Activated CD8-positive, alpha-beta memory T cell treated with anti-CD3 and anti-CD28 coated beads, Interleukin-2, amount 50 U/mL, for 48 hours (primary cell): ENCODE measurements around the gene PCGF6.
A peak's percentile ranks its signal among the peaks of the same experiment; 100 is the strongest.
"Not testable (repeated sequence)": the region's sequence is repeated elsewhere in the genome, so short reads cannot be mapped to it uniquely, and the experiment has no call there.

Source experiments
- DNase-seq: peaks from one replicate; pipeline ENCODE4 v3.0.0-alpha.2; 2020

Gene PCGF6

DNA sequence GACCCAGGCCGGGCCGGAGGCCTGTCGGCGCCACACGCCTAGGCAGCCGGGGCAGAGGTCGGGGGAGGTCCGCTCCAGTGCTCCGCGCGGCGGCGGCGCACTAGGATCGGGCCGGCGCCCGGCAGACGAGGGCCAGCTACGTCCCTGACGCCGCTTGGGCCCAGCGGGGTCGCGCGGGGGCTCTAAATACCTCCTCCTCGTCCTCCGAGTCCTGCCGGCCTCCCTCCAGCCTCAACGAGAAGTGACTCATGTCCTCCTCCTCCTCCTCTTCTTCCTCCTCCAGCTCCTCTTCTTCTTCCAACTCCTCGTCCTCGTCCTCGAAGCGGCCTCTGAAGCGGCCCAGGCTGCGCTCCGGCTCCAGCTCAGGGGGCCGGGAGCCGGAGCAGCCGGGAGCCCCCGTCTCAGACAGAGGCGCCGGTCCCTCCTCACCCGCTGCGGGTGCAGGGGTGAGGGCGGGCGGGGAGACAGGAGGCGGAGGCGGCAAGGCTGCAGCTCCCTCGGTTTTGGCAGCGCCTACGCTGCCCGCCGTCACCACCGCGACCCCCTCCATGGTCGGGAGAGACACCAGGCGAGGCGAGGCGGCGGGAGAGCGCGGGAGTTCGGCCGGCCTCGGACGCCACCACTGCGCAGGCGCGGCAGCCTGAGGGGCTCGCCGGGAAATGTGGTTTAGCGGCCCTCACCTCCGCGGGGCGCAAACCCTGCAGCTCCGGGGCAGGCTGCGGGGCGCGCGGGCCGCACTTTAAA lies at the start of gene PCGF6:
Gene PCGF6, minus strand, starts transcription at position 624 of the 744 bp plus-strand sequence. Its CDS starts 74 bp downstream, at position 550.
- DNase-seq, result peak; percentile 92

GRCh38 chr10:103397191-103397825 lies 46.4 kb upstream of the PCGF6 start:
- no peak for DNase-seq

DNA sequence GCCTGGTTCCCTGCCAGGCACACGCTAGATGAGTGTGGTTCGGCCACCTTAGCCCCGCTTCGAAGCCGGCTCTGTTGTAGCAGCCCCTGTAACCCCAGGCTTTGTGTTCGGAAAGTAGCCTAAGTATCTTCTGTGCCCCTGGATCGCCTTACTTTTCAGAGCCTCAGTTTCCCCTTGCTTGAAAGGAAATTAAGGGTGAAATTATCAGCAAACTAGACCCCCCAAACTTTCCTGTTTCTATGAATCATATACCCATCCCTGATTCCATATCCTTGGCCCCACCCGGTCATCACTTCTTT lies 45.8 kb upstream of the PCGF6 start:
- no peak for DNase-seq

- peak; percentile 96 for DNase-seq
Measured at GRCh38 chr10:103396067-103396788, 45.3 kb upstream of the PCGF6 start, which contains the start of the genes ATP5MK and PDCD11. TSS of gene ATP5MK (minus strand) at chr10:103396475. CDS start at chr10:103392457, 4,018 bp downstream. TSS of gene PDCD11 (plus strand) at chr10:103396626. CDS start at chr10:103398427, 1,801 bp downstream.

DNA sequence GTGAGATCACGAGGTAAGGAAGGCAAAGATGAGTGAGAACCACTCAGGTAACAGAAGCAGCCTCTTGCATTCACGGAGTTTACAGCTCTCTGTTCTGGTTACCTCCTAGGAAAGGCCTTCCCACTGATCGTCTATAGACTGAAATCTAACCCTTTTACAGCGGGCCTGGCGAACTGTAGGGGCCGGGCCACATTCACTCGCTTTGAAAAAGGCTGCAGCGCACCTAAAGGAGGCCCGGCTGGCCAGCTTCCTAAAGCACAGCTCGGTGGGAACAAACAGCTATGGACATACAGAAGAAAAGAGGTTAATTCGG lies 44.8 kb upstream of the PCGF6 start:
- no peak for DNase-seq

GRCh38 chr10:103394180-103394579 lies 43.2 kb upstream of the PCGF6 start:
- no peak for DNase-seq

GRCh38 chr10:103382769-103383168 lies 31.8 kb upstream of the PCGF6 start:
- DNase-seq, result no peak

GRCh38 chr10:103374263-103374662 lies 23.3 kb upstream of the PCGF6 start:
- no peak for DNase-seq

GRCh38 chr10:103373544-103373943 lies 22.6 kb upstream of the PCGF6 start:
- DNase-seq, result no peak

- peak; percentile 90 for DNase-seq
Measured at GRCh38 chr10:103367782-103368518, 17.0 kb upstream of the PCGF6 start, which contains the start of gene TAF5. TSS of gene TAF5 (plus strand) at chr10:103367976. CDS start at chr10:103367990, 14 bp downstream.

- no peak for DNase-seq
Measured at GRCh38 chr10:103367379-103367781, 16.4 kb upstream of the PCGF6 start.

GRCh38 chr10:103360791-103361190 lies 9.9 kb upstream of the PCGF6 start:
- DNase-seq, result not testable (repeated sequence)

DNA sequence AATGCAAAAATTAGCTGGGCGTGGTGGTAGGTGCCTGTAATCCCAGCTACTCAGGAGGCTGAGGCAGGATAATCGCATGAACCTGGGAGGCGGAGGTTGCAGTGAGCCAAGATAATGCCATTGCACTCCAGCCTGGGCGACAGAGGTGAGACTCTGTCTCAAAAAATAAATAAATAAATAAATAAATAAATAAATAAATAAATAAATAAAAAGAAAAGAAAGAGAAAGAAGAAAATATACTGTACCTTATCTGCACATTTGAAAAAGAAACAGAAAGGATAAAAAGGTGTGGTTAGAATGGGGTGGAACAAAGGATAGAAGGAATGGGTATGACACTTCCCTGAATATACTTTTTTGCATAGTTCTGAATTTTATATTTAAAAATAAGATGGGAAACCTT lies 8.6 kb upstream of the PCGF6 start:
- DNase-seq, result not testable (repeated sequence)

DNA sequence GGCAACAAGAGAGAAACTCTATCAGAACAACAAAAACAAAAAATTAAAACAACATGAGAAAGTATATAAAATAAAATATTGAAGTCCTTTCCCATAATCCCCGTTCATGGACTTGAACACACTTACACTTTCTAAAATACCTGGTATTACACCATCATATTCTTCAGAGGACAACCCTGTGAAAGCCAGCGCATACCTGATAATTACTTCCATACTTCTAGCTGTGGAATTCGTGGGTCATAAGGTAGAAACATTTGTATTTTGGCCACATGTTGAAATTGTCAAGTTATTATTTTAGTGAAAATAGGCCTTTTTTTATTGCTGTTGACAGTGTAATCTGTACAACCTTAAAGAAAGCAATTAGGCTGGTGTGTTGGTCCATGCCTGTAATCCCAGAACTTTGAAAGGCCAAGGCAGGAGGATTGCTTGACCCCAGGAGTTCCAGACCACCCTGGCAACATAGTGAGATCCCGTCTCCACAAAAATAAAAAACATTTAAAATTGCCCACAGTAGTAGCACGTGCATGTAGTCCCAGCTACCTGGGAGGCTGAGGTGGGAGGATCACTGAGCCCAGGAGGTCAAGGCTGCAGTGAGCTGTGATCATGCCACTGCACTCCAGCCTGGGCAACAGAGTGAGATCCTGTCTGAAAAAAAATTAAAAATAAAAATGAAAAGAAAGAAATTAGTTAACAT lies 5.1 kb upstream of the PCGF6 start:
- DNase-seq, result no peak

DNA sequence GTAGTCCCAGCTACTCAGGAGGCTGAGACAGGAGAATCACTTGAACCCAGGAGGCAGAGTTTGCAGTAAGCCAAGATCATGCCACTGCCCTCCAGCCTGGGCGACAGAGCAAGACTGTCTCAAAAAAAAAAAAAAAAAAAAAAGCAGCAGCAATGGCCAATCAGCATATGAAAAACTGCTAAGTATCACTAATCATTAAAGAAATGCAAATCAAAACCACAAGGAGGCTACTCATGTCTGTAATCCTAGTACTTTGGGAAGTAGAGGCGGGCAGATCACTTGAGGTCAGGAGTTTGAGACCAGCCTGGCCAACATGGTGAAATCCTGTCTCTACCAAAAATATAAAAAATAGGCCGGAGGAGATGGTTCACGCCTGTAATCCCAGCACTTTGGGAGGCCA lies 3.6 kb upstream of the PCGF6 start:
- DNase-seq, result not testable (repeated sequence)

GRCh38 chr10:103353281-103353680 lies 2.3 kb upstream of the PCGF6 start:
- no peak for DNase-seq

DNA sequence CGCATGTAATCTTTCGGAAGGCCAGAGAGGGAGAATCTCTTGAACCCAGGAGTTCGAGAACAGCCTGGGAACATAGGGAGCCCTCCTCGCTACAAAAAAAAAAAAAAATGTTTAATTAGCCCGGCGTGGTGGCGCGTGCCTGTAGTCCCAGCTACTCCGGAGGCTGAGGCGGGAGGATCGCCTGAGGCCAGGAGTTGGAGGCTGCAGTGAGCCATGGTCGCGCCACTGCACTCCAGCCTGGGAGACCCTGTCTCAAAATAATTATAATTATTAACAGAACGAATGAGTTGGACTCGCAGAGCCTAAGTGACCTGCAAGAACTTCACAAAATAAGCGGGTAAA lies 794 bp downstream of the PCGF6 start:
- DNase-seq, result no peak

GRCh38 chr10:103336370-103336769 lies 14.6 kb downstream of the PCGF6 start:
- DNase-seq, result no peak

GRCh38 chr10:103334567-103334966 lies 16.4 kb downstream of the PCGF6 start:
- DNase-seq, result no peak

DNA sequence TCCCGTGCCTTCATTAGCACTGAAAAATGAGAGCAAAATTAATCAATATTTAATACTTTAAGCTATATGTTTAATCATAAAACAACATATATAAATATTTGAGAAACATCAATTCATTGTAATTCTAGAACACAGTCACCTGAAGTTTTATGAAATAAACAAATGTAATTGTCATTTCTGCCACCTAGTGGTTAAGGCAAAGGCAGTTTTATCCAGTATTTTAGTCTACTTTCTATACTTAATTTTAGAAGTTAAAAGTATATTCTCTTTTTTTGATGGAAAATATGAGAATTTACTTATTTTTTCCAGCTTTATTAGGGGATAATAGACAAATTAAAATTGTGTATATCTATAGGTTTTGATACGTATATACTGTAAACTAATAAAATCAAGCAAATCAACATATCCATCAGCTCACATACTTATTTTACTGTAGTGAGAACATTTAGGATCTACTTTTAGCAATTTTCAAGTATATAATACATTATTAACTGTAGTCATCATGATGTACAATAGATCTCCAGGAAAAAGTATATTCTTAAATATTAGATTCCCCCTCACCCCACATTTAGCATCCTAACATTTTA lies 16.9 kb downstream of the PCGF6 start:
- DNase-seq, result no peak

- no peak for DNase-seq
Measured at GRCh38 chr10:103327906-103328305, 23.0 kb downstream of the PCGF6 start.

DNA sequence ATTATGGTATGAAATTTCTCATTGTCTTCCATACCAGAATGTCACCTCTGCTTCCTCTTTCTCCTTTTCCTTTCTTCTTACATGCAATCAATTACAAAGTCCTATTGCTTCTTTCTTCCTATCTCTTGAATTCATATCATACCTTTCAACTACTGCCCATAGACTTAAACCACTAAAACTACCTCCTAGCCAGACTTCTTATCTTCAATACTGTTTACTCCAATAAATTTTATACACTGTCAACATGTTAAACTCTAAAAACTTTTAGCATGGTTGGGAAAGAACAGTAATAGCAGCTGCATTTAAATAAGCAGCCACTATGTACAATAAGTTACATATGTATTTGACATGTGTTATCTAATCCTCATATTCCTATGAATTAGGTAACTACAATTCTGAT lies 34.9 kb downstream of the PCGF6 start:
- no peak for DNase-seq
